ENCODE measurements around the gene CD86. TPM values are rescaled to one million over a fixed set of nuclear protein-coding genes. Genes with fewer than 3 reads are reported as not detected.

Gene CD86
- polyA plus RNA-seq, 2 of the 4 experiments (the other 2 are of a cell fraction), result 0.12 TPM; not detected in 1

- H3K4me2 ChIP-seq, result no peak overlapping the region
- H3K4me1 ChIP-seq, result no peaks in the 10 kb centered on the region
- ATAC-seq (no peak), DNase-seq (ENCODE audit: low read depth in 1 of 2, low spot score in 1 of 2) (no peak), FAIRE-seq (no peak)
- no peaks in the 10 kb centered on the region for H3K9me3 ChIP-seq
- CTCF ChIA-PET, result interaction anchor here (1.0 kb wide), 1 partner anchor 10 kb away, joined by 3 read pairs; no protein-coding TSS in a partner anchor
- 41% methylated on average over 8 of the region's 8 CpGs for WGBS (ENCODE audit: missing lambda C conversion rate)
- H3K4me3 ChIP-seq, result no peak overlapping the region
- H3K27ac ChIP-seq, result no peak overlapping the region
- POLR2A ChIA-PET, result no interaction called here
- TF ChIP-seq POLR2AphosphoS2 (conservative IDR thresholded peaks at IDR 0.05; ENCODE audit: low read length) (no peak), SREBF2 (IDR thresholded peaks at IDR 0.05) (no peak), ESRRA (IDR thresholded peaks at IDR 0.05; ENCODE audit: borderline replicate concordance, low read length) (no peak), GATA3 (IDR thresholded peaks at IDR 0.05; ENCODE audit: borderline replicate concordance) (no peak), JUN (IDR thresholded peaks at IDR 0.05) (no peak), TFCP2L1 (CRISPR knock-in tag; IDR thresholded peaks at IDR 0.05) (no peak), HDAC2 (IDR thresholded peaks at IDR 0.05) (no peak), EHF (CRISPR knock-in tag; IDR thresholded peaks at IDR 0.05) (no peak), SMC3 (IDR thresholded peaks at IDR 0.05) (no peak), HEYL (CRISPR knock-in tag; IDR thresholded peaks at IDR 0.05) (no peak), NPAS2 (CRISPR knock-in tag; IDR thresholded peaks at IDR 0.05; ENCODE audit: borderline replicate concordance) (no peak), RAD21 (conservative IDR thresholded peaks at IDR 0.05 in 1 of 2, IDR thresholded peaks at IDR 0.05 in 1 of 2) (no peak), RCOR1 (IDR thresholded peaks at IDR 0.05; ENCODE audit: low read depth, low read length) (no peak), ZC3H11A (IDR thresholded peaks at IDR 0.05) (no peak), USF2 (IDR thresholded peaks at IDR 0.05) (no peak)
- TF ChIP-seq, protein P1, sequence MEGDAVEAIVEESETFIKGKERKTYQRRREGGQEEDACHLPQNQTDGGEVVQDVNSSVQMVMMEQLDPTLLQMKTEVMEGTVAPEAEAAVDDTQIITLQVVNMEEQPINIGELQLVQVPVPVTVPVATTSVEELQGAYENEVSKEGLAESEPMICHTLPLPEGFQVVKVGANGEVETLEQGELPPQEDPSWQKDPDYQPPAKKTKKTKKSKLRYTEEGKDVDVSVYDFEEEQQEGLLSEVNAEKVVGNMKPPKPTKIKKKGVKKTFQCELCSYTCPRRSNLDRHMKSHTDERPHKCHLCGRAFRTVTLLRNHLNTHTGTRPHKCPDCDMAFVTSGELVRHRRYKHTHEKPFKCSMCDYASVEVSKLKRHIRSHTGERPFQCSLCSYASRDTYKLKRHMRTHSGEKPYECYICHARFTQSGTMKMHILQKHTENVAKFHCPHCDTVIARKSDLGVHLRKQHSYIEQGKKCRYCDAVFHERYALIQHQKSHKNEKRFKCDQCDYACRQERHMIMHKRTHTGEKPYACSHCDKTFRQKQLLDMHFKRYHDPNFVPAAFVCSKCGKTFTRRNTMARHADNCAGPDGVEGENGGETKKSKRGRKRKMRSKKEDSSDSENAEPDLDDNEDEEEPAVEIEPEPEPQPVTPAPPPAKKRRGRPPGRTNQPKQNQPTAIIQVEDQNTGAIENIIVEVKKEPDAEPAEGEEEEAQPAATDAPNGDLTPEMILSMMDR (IDR thresholded peaks at IDR 0.05), result no peak
- TF ChIP-seq, protein P2, sequence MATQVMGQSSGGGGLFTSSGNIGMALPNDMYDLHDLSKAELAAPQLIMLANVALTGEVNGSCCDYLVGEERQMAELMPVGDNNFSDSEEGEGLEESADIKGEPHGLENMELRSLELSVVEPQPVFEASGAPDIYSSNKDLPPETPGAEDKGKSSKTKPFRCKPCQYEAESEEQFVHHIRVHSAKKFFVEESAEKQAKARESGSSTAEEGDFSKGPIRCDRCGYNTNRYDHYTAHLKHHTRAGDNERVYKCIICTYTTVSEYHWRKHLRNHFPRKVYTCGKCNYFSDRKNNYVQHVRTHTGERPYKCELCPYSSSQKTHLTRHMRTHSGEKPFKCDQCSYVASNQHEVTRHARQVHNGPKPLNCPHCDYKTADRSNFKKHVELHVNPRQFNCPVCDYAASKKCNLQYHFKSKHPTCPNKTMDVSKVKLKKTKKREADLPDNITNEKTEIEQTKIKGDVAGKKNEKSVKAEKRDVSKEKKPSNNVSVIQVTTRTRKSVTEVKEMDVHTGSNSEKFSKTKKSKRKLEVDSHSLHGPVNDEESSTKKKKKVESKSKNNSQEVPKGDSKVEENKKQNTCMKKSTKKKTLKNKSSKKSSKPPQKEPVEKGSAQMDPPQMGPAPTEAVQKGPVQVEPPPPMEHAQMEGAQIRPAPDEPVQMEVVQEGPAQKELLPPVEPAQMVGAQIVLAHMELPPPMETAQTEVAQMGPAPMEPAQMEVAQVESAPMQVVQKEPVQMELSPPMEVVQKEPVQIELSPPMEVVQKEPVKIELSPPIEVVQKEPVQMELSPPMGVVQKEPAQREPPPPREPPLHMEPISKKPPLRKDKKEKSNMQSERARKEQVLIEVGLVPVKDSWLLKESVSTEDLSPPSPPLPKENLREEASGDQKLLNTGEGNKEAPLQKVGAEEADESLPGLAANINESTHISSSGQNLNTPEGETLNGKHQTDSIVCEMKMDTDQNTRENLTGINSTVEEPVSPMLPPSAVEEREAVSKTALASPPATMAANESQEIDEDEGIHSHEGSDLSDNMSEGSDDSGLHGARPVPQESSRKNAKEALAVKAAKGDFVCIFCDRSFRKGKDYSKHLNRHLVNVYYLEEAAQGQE (IDR thresholded peaks at IDR 0.05), result no peak
- TF ChIP-seq, protein P3, sequence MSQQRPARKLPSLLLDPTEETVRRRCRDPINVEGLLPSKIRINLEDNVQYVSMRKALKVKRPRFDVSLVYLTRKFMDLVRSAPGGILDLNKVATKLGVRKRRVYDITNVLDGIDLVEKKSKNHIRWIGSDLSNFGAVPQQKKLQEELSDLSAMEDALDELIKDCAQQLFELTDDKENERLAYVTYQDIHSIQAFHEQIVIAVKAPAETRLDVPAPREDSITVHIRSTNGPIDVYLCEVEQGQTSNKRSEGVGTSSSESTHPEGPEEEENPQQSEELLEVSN (IDR thresholded peaks at IDR 0.05; ENCODE audit: borderline replicate concordance, low read depth), result no peak
Observed at GRCh38 chr3:122078235-122078935, 23.2 kb downstream of the CD86 start.

GRCh38 chr3:122079524-122080206 is 24.5 kb downstream of the CD86 start:
- Histone ChIP-seq H3K4me2 (no peak overlapping the region), H3K9me3 (no peaks in the 10 kb centered on the region), H3K4me3 (no peak overlapping the region), H3K27ac (no peak overlapping the region), H3K4me1 (no peaks in the 10 kb centered on the region)
- FAIRE-seq, result no peak
- DNase-seq (ENCODE audit: low read depth in 1 of 2, low spot score in 1 of 2), result no peak
- no peak for ATAC-seq
- ChIA-PET CTCF (no interaction called here), POLR2A (no interaction called here)
- WGBS (ENCODE audit: missing lambda C conversion rate), result 43% methylated on average over 8 of the region's 8 CpGs
- no peak for TF ChIP-seq ZFP36 (IDR thresholded peaks at IDR 0.05; ENCODE audit: borderline replicate concordance, partially characterized antibody)
- TF ChIP-seq NFE2L2 (conservative IDR thresholded peaks at IDR 0.05; ENCODE audit: low read length), result no peak
- TF ChIP-seq, protein P1 (IDR thresholded peaks at IDR 0.05), result no peak
- TF ChIP-seq RNF2 (IDR thresholded peaks at IDR 0.05; ENCODE audit: borderline replicate concordance, low read depth), result no peak
- TF ChIP-seq CBX8 (IDR thresholded peaks at IDR 0.05), result no peak
- no peak for TF ChIP-seq BCL3 (IDR thresholded peaks at IDR 0.05)
- TF ChIP-seq TP53 (CRISPR knock-in tag; IDR thresholded peaks at IDR 0.05), result no peak
- no peak for TF ChIP-seq CHD4 (IDR thresholded peaks at IDR 0.05; ENCODE audit: borderline replicate concordance)
- no peak for TF ChIP-seq KDM1A (IDR thresholded peaks at IDR 0.05; ENCODE audit: low read depth)
- no peak for TF ChIP-seq EP300 (IDR thresholded peaks at IDR 0.05)

Data from A549 (cell line).